Prostate gland (tissue), 2 donors: Measurements from ENCODE around the gene STK25.

Experiments used
- POLR2A ChIP-seq: fragments of 450-650 bp; IDR thresholded peaks from one replicate; pipeline ENCODE4 v1.6.1; 2016; ENCODE audit warnings: antibody characterized with exemption, mild to moderate bottlenecking
- TF ChIP-seq, protein P1 (sequence below), 4 experiments: fragments of 200-600 bp in 2 of 4; fragments of 450-650 bp in 2 of 4; sonication (generic) in 2 of 4; IDR thresholded peaks; 1 replicate in 3 of 4; 2 replicates in 1 of 4; pipeline ENCODE4 v1.5.1; 2016 to 2019; ENCODE audit warnings: antibody characterized with exemption in 4 of 4, mild to moderate bottlenecking in 2 of 4, moderate library complexity in 2 of 4

GRCh38 chr2:241534293-241534692, 25.9 kb upstream of the STK25 start:
- TF ChIP-seq, protein P1, sequence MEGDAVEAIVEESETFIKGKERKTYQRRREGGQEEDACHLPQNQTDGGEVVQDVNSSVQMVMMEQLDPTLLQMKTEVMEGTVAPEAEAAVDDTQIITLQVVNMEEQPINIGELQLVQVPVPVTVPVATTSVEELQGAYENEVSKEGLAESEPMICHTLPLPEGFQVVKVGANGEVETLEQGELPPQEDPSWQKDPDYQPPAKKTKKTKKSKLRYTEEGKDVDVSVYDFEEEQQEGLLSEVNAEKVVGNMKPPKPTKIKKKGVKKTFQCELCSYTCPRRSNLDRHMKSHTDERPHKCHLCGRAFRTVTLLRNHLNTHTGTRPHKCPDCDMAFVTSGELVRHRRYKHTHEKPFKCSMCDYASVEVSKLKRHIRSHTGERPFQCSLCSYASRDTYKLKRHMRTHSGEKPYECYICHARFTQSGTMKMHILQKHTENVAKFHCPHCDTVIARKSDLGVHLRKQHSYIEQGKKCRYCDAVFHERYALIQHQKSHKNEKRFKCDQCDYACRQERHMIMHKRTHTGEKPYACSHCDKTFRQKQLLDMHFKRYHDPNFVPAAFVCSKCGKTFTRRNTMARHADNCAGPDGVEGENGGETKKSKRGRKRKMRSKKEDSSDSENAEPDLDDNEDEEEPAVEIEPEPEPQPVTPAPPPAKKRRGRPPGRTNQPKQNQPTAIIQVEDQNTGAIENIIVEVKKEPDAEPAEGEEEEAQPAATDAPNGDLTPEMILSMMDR (IDR thresholded peaks at IDR 0.05), result no peak
- no peak for TF ChIP-seq POLR2A
